K562 (cell line): ENCODE data around the gene ANAPC10. TPM values are rescaled to one million over a fixed set of nuclear protein-coding genes. Genes with fewer than 3 reads are reported as not detected.

Experiments
- ATAC-seq: fragments of 200-7000 bp; cut with Tn5 transposase; 3 replicates; pipeline ENCODE4 v1.9.1; 2020; ENCODE audit warnings: moderate library complexity
- BruUV-seq: library from RNA; stranded (reverse); fragments of 400-500 nt; replicated peaks from 2 replicates; lab custom pipeline; 2021; lab: Mats Ljungman, UMichigan
- CTCF ChIA-PET: fragments of 300-600 bp; formaldehyde crosslinking; extraction: SDS; loops from one replicate; lab custom pipeline; 2021; ENCODE audit warnings: low intra/inter-chr PET ratio; lab: Yijun Ruan, JAX
- POLR2A ChIA-PET: fragments of 300-600, 350-650 bp; sonication (Branson Sonifier 250); formaldehyde crosslinking; extraction: SDS; loops from one replicate; lab custom pipeline; 2021; ENCODE audit warnings: antibody characterized with exemption, inconsistent platforms; lab: Yijun Ruan, JAX
- DNase-seq, 4 experiments: peaks; one replicate each; pipeline versions ENCODE4 v3.0.0 to v3.0.0-alpha.2; 2011 to 2018; ENCODE audit warnings: low spot score in 3 of 4, mixed read lengths in 3 of 4; ENCODE audit errors: extremely low read depth in 1 of 4
- FAIRE-seq: peaks from 2 replicates; lab custom pipeline; 2011; peaks lifted over from hg19 to GRCh38; lab: Jason Lieb, UNC
- H2AFZ ChIP-seq: 2 replicates; pipeline ENCODE4 v1.6.0; 2011; ENCODE audit warnings: low read depth, low read length, control low read depth, inconsistent platforms
- H3K27ac ChIP-seq: fragments of 200-600 bp; 3 replicates; pipeline ENCODE4 v1.8.0; 2011; ENCODE audit warnings: low read depth, mild to moderate bottlenecking, control low read depth, inconsistent platforms, low read length, moderate library complexity, mixed read lengths; ENCODE audit errors: extremely low read depth
- H3K27me3 ChIP-seq, 2 experiments: fragments of 300-600 bp in 1 of 2; 2 replicates in 1 of 2; 3 replicates in 1 of 2; pipeline versions ENCODE4 v1.6.0 to v1.8.0; 2011; ENCODE audit warnings: inconsistent platforms in 2 of 2, low read length in 2 of 2, mild to moderate bottlenecking in 1 of 2, mixed read lengths in 1 of 2, moderate library complexity in 1 of 2; ENCODE audit not compliant: control insufficient read depth in 2 of 2, insufficient read depth in 2 of 2
- H3K36me3 ChIP-seq: fragments of 300-600 bp; 3 replicates; pipeline ENCODE4 v1.8.0; 2011; ENCODE audit warnings: mild to moderate bottlenecking, low read length, inconsistent platforms; ENCODE audit not compliant: control insufficient read depth, insufficient read depth
- H3K4me1 ChIP-seq, 2 experiments: fragments of 200-600 bp in 1 of 2; replicated peaks in 1 of 2; 2 replicates in 1 of 2; 3 replicates in 1 of 2; pipeline versions ENCODE4 v1.5.1 to v1.8.0; 2011; ENCODE audit warnings: inconsistent platforms in 2 of 2, low read length in 2 of 2, mild to moderate bottlenecking in 1 of 2, mixed read lengths in 1 of 2, moderate library complexity in 1 of 2; ENCODE audit not compliant: control insufficient read depth in 2 of 2, insufficient read depth in 2 of 2
- H3K4me2 ChIP-seq: 2 replicates; pipeline ENCODE4 v1.6.1; 2011; ENCODE audit warnings: low read length, control low read depth, inconsistent platforms, mixed read lengths; ENCODE audit not compliant: insufficient read depth
- H3K4me3 ChIP-seq: fragments of 200-600 bp; sonication (generic), shearing (Covaris generic); 2 replicates; pipeline ENCODE4 v1.5.1; 2016; ENCODE audit warnings: control low read depth, inconsistent platforms
- H3K79me2 ChIP-seq: fragments of 200-600 bp; 3 replicates; pipeline ENCODE4 v1.8.0; 2011; ENCODE audit warnings: low read length, inconsistent platforms; ENCODE audit not compliant: control insufficient read depth, insufficient read depth
- H3K9ac ChIP-seq, 2 experiments: 2 replicates each; pipeline versions ENCODE4 v1.6.0 to v1.6.1; 2011; ENCODE audit warnings: low read depth in 2 of 2, low read length in 2 of 2, control low read depth in 1 of 2, inconsistent platforms in 1 of 2, mild to moderate bottlenecking in 1 of 2, mixed read lengths in 1 of 2; ENCODE audit not compliant: insufficient read depth in 1 of 2
- H3K9me1 ChIP-seq: one replicate; pipeline ENCODE4 v1.6.0; 2011; ENCODE audit warnings: inconsistent platforms, mild to moderate bottlenecking, low read length, moderate library complexity; ENCODE audit not compliant: control insufficient read depth, insufficient read depth
- H3K9me3 ChIP-seq: replicated peaks from 2 replicates; pipeline ENCODE4 v1.5.1; 2011; ENCODE audit warnings: low read depth, low read length, inconsistent platforms; ENCODE audit not compliant: control insufficient read depth, insufficient read depth
- H4K20me1 ChIP-seq: replicated peaks from 2 replicates; pipeline ENCODE4 v1.6.1; 2011; ENCODE audit warnings: low read length, inconsistent platforms, mixed read lengths; ENCODE audit not compliant: control insufficient read depth, insufficient read depth
- ARID1B ChIP-seq: fragments of 450-650 bp; IDR thresholded peaks from 2 replicates; pipeline ENCODE4 v1.6.1; 2016; ENCODE audit warnings: antibody characterized with exemption, mild to moderate bottlenecking, inconsistent platforms
- CBFA2T3 ChIP-seq: fragments of 450-650 bp; IDR thresholded peaks from 2 replicates; pipeline ENCODE4 v1.6.1; 2017
- HCFC1 ChIP-seq: IDR thresholded peaks from 2 replicates; pipeline ENCODE4 v1.6.1; 2012; ENCODE audit warnings: low read depth, low read length, improper control_type of control experiment
- HMGN3 ChIP-seq: IDR thresholded peaks from 2 replicates; pipeline ENCODE4 v1.6.1; 2011; ENCODE audit warnings: borderline replicate concordance, low read depth, mild to moderate bottlenecking, mixed read lengths, low read length; ENCODE audit not compliant: insufficient read length; ENCODE audit errors: extremely low read depth
- HSF4 ChIP-seq: fragments of 250-450 bp; sonication (Bioruptor Pico); IDR thresholded peaks from 2 replicates; pipeline ENCODE4 v2.1.2; 2022; ENCODE audit warnings: mild to moderate bottlenecking, moderate library complexity, borderline replicate concordance
- NCOA1 ChIP-seq: fragments of 450-650 bp; IDR thresholded peaks from 2 replicates; pipeline ENCODE4 v1.6.1; 2016; ENCODE audit warnings: low read depth
- PCBP1 ChIP-seq: fragments of 200-400 bp; formaldehyde crosslinking; IDR thresholded peaks from 2 replicates; pipeline ENCODE4 v1.6.1; 2018; ENCODE audit warnings: mild to moderate bottlenecking, low read depth, low read length; ENCODE audit not compliant: poor library complexity, severe bottlenecking
- RFX7 ChIP-seq: fragments of 250-450 bp; sonication (Bioruptor Pico); IDR thresholded peaks from 2 replicates; pipeline ENCODE4 v1.5.1; 2021; ENCODE audit warnings: mild to moderate bottlenecking
- SMC3 ChIP-seq: conservative IDR thresholded peaks from 2 replicates; pipeline ENCODE4 v1.6.1; 2011; ENCODE audit warnings: low read depth, low read length, improper control_type of control experiment; ENCODE audit not compliant: insufficient read depth
- ZNF583 ChIP-seq: fragments of 250-450 bp; sonication (Bioruptor Pico); IDR thresholded peaks from 2 replicates; pipeline ENCODE4 v1.4.0; 2020
- WGBS: fragments of 100-300 bp; shearing (Covaris generic); methylation state at CpG from one replicate; pipeline ENCODE4 v1.1.6; 2016; ENCODE audit warnings: low coverage, mixed read lengths; ENCODE audit not compliant: insufficient coverage; ENCODE audit errors: missing lambda C conversion rate; 5-methylcytosine and 5-hydroxymethylcytosine counted together
- in situ Hi-C: fragments of 300-500 bp; cut with MboI; formaldehyde crosslinking; loops from 4 replicates; pipeline ENCODE4 v1.15.0; 2018; ENCODE audit warnings: inconsistent platforms, mixed read lengths
- intact Hi-C: fragments of 100-400 bp; cut with micrococcal nuclease; formaldehyde crosslinking; loops from 2 replicates; pipeline ENCODE4 v1.14.2; 2022
- polyA plus RNA-seq, 8 experiments: library from polyadenylated mRNA; depleted of rRNA in 4 of 8; stranded (reverse) in 5 of 8; unstranded in 3 of 8; fragments of >200 nt; fragmentation: Nextera tagmentation in 2 of 8; fragmentation: Illumina TruSeq in 1 of 8; extraction: Ambion mirVana in 2 of 8; extraction: Trizol in 1 of 8; gene quantifications; 2 replicates each; pipeline versions ENCODE4 v1.2.1 to v1.2.3, GENCODE V29; 2011 to 2014; ENCODE audit warnings: inconsistent platforms in 1 of 8, missing spikeins in 1 of 8
- total RNA-seq, 7 experiments: library from RNA; depleted of rRNA in 6 of 7; stranded (reverse); fragments of >200 nt in 6 of 7; fragmentation: Illumina TruSeq in 2 of 7; extraction: Trizol in 2 of 7; gene quantifications; 2 replicates each; pipeline versions ENCODE4 v1.2.1 to v1.2.3, GENCODE V29; 2011 to 2021; ENCODE audit warnings: low replicate concordance in 1 of 7
- TF ChIP-seq, protein P1 (sequence below): sonication (generic); formaldehyde crosslinking; IDR thresholded peaks from 2 replicates; pipeline ENCODE4 v1.8.1; 2022; ENCODE audit warnings: missing genetic modification reagents
- TF ChIP-seq, protein P2 (sequence below): sonication (generic); formaldehyde crosslinking; IDR thresholded peaks from 2 replicates; pipeline ENCODE4 v1.8.0; 2022; ENCODE audit warnings: missing genetic modification reagents, mild to moderate bottlenecking, borderline replicate concordance
- TF ChIP-seq, protein P3 (sequence below): fragments of 450-650 bp; formaldehyde crosslinking; IDR thresholded peaks from 2 replicates; pipeline ENCODE4 v1.4.0; 2020; ENCODE audit warnings: mild to moderate bottlenecking, moderate library complexity
- TF ChIP-seq, protein P4 (sequence below): fragments of 150-350 bp; conservative IDR thresholded peaks from 2 replicates; pipeline ENCODE4 v1.6.1; 2014; ENCODE audit warnings: low read length

The ANAPC10 gene
- total and polyA plus RNA-seq, 9 of the 15 experiments (the other 6 are each of a cell fraction or from before 2014, with no cell fraction given), result 31.0 to 96.2 (median 60.3) TPM

DNA sequence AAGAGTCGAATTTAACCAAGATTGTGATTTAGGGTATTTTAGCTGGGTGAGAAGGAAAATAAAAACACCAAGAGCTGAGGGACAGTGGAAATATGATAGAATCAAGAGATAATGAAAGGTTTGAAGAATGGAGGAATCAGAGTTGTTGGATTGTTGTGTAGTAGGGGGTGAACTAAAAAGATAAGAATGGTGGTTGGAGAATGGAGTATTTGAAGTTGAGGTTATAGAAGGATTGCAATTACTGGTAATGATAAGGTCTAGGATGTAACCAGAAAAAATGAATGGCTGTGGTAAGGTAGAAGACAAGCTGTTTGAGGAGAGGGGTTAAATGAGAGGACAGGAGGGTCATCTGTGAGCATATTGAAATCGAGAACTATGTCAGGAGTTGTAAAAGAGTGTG is 4.6 kb upstream of the ANAPC10 start (continued):
- TF ChIP-seq ARID1B (peak; percentile 42; the same call in 1 of the 2 replicates), CBFA2T3 (peak; percentile 70)

DNA sequence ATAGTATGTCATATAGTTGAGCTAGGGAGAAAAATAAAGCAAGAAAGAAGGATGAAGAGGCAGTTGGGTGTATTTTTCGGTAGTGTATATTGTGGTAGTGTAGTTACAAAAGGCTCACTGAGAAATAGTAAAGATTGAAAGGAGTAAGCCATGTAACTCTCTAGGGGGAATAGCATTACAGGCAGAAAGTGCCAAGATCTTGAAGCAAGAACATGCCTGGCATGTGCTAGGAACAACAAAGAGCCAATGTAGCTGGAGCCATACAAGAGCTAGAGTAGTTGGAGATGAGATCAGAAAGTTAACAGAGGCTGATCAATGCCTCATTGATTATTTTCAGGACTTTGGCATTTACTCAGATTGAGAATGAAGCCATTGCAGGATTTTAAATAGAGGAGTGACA is 3.1 kb upstream of the ANAPC10 start:
- Histone ChIP-seq H3K4me1 (peaks cover 15 to 19% of the 10 kb centered on the region in 2 experiments; a peak in 3 of 5 replicates), H3K4me2 (peak overlapping the region; percentile 43), H3K9me3 (no peaks in the 10 kb centered on the region), H3K79me2 (peaks cover 91% of the 10 kb centered on the region), H3K36me3 (peaks cover 64% of the 10 kb centered on the region), H4K20me1 (peaks cover 14% of the 10 kb centered on the region; the same call in 1 of the 2 replicates), H3K27me3 (no peaks in the 10 kb centered on the region), H2AFZ (no peak overlapping the region), H3K9me1 (no peaks in the 10 kb centered on the region), H3K4me3 (no peak overlapping the region), H3K9ac (no peak overlapping the region), H3K27ac (0 out of 3 replicates have a peak overlapping the region, but pooled peaks have one; percentile 9)
- FAIRE-seq (no peak), DNase-seq (no peak), ATAC-seq (no peak)
- in situ Hi-C loops, result no loop called here
- ChIA-PET POLR2A (interaction anchor here (0.6 to 1.3 kb wide), 2 partner anchors 74 to 1844 kb away, joined by 3 to 4 read pairs; no protein-coding TSS in a partner anchor), CTCF (no interaction called here)
- no TSS peak for BruUV-seq
- 50% methylated on average over 1 of the region's 1 CpG for WGBS
- intact Hi-C loops, result no loop called here
- no peak for TF ChIP-seq HCFC1
- no peak for TF ChIP-seq NCOA1
- TF ChIP-seq HMGN3, result no peak
- TF ChIP-seq, protein P1, sequence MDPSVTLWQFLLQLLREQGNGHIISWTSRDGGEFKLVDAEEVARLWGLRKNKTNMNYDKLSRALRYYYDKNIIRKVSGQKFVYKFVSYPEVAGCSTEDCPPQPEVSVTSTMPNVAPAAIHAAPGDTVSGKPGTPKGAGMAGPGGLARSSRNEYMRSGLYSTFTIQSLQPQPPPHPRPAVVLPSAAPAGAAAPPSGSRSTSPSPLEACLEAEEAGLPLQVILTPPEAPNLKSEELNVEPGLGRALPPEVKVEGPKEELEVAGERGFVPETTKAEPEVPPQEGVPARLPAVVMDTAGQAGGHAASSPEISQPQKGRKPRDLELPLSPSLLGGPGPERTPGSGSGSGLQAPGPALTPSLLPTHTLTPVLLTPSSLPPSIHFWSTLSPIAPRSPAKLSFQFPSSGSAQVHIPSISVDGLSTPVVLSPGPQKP (CRISPR knock-in tag), result no peak
- no peak for TF ChIP-seq ZNF583
- no peak for TF ChIP-seq SMC3
- TF ChIP-seq PCBP1, result no peak
- TF ChIP-seq, protein P2, sequence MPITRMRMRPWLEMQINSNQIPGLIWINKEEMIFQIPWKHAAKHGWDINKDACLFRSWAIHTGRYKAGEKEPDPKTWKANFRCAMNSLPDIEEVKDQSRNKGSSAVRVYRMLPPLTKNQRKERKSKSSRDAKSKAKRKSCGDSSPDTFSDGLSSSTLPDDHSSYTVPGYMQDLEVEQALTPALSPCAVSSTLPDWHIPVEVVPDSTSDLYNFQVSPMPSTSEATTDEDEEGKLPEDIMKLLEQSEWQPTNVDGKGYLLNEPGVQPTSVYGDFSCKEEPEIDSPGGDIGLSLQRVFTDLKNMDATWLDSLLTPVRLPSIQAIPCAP (CRISPR knock-in tag), result no peak
- no peak for TF ChIP-seq RFX7 (CRISPR knock-in tag)
- TF ChIP-seq, protein P3, sequence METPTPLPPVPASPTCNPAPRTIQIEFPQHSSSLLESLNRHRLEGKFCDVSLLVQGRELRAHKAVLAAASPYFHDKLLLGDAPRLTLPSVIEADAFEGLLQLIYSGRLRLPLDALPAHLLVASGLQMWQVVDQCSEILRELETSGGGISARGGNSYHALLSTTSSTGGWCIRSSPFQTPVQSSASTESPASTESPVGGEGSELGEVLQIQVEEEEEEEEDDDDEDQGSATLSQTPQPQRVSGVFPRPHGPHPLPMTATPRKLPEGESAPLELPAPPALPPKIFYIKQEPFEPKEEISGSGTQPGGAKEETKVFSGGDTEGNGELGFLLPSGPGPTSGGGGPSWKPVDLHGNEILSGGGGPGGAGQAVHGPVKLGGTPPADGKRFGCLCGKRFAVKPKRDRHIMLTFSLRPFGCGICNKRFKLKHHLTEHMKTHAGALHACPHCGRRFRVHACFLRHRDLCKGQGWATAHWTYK (CRISPR knock-in tag), result no peak
- TF ChIP-seq, protein P4, sequence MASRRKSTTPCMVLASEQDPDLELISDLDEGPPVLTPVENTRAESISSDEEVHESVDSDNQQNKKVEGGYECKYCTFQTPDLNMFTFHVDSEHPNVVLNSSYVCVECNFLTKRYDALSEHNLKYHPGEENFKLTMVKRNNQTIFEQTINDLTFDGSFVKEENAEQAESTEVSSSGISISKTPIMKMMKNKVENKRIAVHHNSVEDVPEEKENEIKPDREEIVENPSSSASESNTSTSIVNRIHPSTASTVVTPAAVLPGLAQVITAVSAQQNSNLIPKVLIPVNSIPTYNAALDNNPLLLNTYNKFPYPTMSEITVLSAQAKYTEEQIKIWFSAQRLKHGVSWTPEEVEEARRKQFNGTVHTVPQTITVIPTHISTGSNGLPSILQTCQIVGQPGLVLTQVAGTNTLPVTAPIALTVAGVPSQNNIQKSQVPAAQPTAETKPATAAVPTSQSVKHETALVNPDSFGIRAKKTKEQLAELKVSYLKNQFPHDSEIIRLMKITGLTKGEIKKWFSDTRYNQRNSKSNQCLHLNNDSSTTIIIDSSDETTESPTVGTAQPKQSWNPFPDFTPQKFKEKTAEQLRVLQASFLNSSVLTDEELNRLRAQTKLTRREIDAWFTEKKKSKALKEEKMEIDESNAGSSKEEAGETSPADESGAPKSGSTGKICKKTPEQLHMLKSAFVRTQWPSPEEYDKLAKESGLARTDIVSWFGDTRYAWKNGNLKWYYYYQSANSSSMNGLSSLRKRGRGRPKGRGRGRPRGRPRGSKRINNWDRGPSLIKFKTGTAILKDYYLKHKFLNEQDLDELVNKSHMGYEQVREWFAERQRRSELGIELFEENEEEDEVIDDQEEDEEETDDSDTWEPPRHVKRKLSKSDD, result no peak
- TF ChIP-seq HSF4 (CRISPR knock-in tag), result no peak
